Lower leg skin (tissue), 4 donors: ENCODE measurements around the gene SLC26A11. TPM values are rescaled to one million over a fixed set of nuclear protein-coding genes. Genes with fewer than 3 reads are reported as not detected.

Experiments
- DNase-seq, 2 donors: peaks; one replicate each; pipeline ENCODE4 v3.0.0-alpha.2; 2019; ENCODE audit warnings: low spot score in 2 of 2
- H3K4me3 ChIP-seq: fragments of 200-600 bp; sonication (generic); 2 replicates; pipeline ENCODE4 v1.5.1; 2017; ENCODE audit warnings: mild to moderate bottlenecking, low read depth; ENCODE audit not compliant: poor library complexity, severe bottlenecking
- POLR2A ChIP-seq, 2 donors: fragments of 450-650 bp; IDR thresholded peaks; one replicate each; pipeline ENCODE4 v1.6.1; 2016 to 2017; ENCODE audit warnings: antibody characterized with exemption in 2 of 2, mild to moderate bottlenecking in 1 of 2, moderate library complexity in 1 of 2
- WGBS, 2 donors: methylation state at CpG; one replicate each; pipeline ENCODE4 v1.1.5; 2018; 5-methylcytosine and 5-hydroxymethylcytosine counted together
- intact Hi-C: fragments of 100-400 bp; cut with DNase I; formaldehyde crosslinking; loops from one replicate; pipeline ENCODE4 v1.15.0; 2023; ENCODE audit warnings: low total_unique reads
- total RNA-seq, 4 donors: library from RNA; depleted of rRNA; stranded (reverse); fragments of >200 nt; gene quantifications; one replicate each; pipeline ENCODE4 v1.1.0, GENCODE V29; 2016
- TF ChIP-seq, protein P1 (sequence below), 3 donors: fragments of 450-650 bp; IDR thresholded peaks; one replicate each; pipeline ENCODE4 v1.5.1; 2016; ENCODE audit warnings: antibody characterized with exemption in 3 of 3, mild to moderate bottlenecking in 3 of 3, moderate library complexity in 2 of 3

Gene SLC26A11
- total RNA-seq, 4 donors from 2014 or later = 20.1 to 28.1 (median 22.3) TPM

DNA sequence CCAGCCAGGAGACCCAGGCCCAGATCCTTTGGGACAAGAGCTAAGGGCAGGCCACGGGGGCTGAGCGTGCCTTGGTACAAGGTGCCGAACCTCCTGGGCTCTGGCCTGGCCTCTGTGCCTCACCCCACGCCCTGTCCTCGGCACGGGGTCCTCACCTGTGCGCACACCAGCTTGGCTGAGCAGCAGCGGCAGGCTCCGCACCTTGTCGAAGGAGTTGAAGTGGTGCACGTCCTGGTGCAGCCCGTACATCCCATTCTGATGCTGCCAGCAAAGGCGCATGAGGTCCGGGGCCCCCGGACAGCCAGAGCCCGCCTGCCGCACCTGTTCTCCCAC, 5.4 kb upstream of the SLC26A11 start:
- no peak overlapping the region for H3K4me3 ChIP-seq
- WGBS, 2 donors = 93 to 94% methylated on average over 12 to 17 of the region's 17 CpGs
- no peak for DNase-seq
- intact Hi-C loops = no loop called here
- no peak for TF ChIP-seq POLR2A (IDR thresholded peaks at IDR 0.05)
- TF ChIP-seq, protein P1, sequence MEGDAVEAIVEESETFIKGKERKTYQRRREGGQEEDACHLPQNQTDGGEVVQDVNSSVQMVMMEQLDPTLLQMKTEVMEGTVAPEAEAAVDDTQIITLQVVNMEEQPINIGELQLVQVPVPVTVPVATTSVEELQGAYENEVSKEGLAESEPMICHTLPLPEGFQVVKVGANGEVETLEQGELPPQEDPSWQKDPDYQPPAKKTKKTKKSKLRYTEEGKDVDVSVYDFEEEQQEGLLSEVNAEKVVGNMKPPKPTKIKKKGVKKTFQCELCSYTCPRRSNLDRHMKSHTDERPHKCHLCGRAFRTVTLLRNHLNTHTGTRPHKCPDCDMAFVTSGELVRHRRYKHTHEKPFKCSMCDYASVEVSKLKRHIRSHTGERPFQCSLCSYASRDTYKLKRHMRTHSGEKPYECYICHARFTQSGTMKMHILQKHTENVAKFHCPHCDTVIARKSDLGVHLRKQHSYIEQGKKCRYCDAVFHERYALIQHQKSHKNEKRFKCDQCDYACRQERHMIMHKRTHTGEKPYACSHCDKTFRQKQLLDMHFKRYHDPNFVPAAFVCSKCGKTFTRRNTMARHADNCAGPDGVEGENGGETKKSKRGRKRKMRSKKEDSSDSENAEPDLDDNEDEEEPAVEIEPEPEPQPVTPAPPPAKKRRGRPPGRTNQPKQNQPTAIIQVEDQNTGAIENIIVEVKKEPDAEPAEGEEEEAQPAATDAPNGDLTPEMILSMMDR (IDR thresholded peaks at IDR 0.05) = no peak

DNA sequence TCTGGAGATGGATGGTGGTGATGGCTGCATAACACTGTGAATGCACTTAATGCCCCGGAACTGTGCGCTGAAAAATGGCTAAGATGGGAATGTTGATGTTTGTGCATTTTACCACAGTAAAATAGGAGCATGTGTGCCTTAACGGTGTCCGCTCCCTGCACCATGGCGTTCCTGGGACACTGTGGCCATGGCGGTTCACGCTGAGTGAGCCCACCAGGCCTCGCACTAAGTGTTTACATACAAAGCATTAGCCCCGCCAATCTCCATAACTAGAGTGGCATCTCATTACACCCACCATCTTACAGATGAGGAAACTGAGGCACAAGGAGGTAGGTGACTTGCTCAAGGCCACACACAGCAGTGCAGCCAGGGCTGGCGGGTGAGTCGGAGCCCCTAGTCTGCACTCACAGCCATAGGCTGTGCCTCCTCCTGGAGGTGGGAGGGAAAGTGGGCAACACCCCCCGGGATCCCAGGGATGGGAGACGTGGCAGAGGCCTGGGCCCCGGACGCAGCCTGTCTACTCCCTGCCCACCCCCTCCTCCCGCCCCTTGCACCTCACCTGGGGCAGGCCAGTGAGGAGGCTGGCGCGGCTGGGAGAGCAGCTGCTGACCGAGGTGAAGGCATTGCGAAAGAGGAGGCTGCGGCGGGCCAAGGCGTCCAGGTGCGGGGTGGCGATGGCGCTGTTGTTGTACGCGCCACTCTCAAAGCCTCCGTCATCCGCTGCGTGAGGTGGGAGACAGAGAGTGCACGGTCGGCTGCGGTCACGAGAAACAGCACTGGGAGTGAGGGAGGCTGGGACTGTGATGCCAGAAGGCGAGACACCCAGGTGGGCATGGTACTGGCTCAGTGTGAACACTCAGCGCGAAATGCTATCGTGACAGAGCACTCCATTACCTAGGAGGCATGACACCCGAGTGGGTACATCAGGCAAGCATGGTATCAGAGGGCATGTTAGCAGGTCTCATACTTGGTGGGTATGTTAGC, 3.5 kb upstream of the SLC26A11 start:
- WGBS, 2 donors = 96% methylated on average over 35 to 40 of the region's 40 CpGs
- TF ChIP-seq, protein P1 (IDR thresholded peaks at IDR 0.05) = no peak
- TF ChIP-seq POLR2A (IDR thresholded peaks at IDR 0.05) = no peak
- no peak for DNase-seq
- no peak overlapping the region for H3K4me3 ChIP-seq
- intact Hi-C loops = no loop called here

DNA sequence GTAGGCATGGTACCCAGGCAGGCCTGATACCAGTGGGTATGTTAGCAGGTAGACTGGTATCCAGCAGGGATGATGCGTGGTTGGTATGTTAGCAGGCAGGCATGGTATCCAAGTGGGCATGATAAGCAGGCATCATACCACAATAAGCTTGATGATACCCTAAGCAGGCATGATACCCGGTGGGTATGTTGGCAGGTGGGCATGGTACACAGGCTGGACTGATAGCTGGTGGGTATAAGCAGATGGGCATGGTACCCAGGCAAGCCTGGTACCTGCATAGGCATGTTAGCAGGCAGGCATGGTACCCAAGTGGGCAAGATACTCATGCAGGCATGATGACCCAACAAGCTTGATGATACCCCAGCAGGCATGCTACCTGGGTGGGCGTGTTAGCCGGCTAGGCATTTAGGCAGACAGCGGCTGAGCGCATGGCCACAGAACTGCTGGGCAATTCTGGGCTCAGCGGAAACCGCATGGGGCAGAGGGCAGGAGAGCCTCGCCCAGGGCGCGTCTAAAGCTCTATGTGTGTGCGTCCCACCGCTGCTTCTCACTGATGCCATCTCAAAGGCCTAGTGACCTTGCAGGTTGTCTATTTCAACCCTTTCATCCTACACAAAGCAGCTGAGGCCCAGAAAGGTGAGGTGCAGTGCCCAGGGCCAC, 2.4 kb upstream of the SLC26A11 start:
- TF ChIP-seq, protein P1 (IDR thresholded peaks at IDR 0.05) = no peak
- TF ChIP-seq POLR2A (IDR thresholded peaks at IDR 0.05) = no peak
- no peak for DNase-seq
- H3K4me3 ChIP-seq = no peak overlapping the region
- WGBS, 2 donors = 94 to 95% methylated on average over 12 to 13 of the region's 13 CpGs
- intact Hi-C loops = no loop called here

GRCh38 chr17:80218391-80218790, 1.8 kb upstream of the SLC26A11 start:
- WGBS, 2 donors = 85 to 90% methylated on average over 7 of the region's 7 CpGs
- DNase-seq = no peak
- intact Hi-C loops = no loop called here
- TF ChIP-seq POLR2A (IDR thresholded peaks at IDR 0.05) = no peak
- TF ChIP-seq, protein P1 (IDR thresholded peaks at IDR 0.05) = no peak
- no peak overlapping the region for H3K4me3 ChIP-seq

GRCh38 chr17:80219013-80219762, 1.0 kb upstream of the SLC26A11 start:
- 29 to 32% methylated on average over 14 to 15 of the region's 15 CpGs for WGBS, 2 donors
- intact Hi-C loops = no loop called here
- TF ChIP-seq, protein P1 (IDR thresholded peaks at IDR 0.05) = no peak
- TF ChIP-seq POLR2A (IDR thresholded peaks at IDR 0.05) = no peak
- DNase-seq = peak; percentile 87 to 97
- H3K4me3 ChIP-seq = peak overlapping the region; percentile 79
